ENCODE data around the gene TMED8.
A peak's percentile ranks its signal among the peaks of the same experiment; 100 is the strongest.
"Not testable (repeated sequence)": the region's sequence is repeated elsewhere in the genome, so short reads cannot be mapped to it uniquely, and the experiment has no call there.

Gene TMED8

DNA sequence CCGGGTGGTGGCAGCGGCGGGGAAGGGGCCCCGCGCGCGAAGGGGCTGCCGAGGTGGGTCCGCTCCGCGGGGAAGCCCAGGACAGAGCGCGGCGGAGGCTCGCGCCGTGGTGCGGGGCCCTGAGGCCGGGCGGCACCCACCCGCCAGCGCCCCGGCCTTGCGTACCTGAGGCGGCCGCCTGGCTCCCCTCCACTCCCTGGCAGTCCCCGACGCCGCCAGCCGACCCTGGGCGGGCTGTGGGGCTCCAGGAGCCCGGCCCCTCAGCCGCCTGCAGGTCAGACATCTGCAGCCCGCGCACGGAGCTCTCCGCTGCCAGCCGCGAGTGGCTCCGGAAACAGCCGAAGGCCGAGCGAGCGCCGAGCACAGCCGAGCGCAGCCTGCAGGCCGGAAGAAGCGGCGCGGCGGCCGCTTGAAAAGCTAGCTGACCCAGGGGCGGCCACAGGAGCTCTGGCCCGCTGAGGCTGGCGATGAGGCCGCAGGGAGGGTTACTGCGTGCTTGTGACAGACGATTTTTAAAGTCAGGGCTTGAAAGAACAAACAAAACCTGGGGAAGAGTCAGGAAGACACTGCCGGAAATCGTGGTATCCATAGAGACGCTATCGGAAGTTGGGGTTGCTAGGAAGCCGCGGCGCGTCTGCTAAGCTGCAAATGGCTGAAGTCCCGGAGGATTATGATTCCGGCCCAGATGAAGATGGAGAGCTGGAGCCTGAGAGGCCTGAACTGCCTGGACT, at the start of gene TMED8, which contains the start of gene SAMD15:
Gene TMED8 (minus strand): TSS at position 324 of the 731 bp plus-strand sequence. CDS start 41 bp downstream, at position 283.
Gene SAMD15 (plus strand): TSS at position 609 of the 731 bp plus-strand sequence. CDS start 40 bp downstream, at position 649.
- peak; percentile 71 for DNase-seq

GRCh38 chr14:77426396-77426795, 49.5 kb upstream of the TMED8 start:
- DNase-seq = no peak

DNA sequence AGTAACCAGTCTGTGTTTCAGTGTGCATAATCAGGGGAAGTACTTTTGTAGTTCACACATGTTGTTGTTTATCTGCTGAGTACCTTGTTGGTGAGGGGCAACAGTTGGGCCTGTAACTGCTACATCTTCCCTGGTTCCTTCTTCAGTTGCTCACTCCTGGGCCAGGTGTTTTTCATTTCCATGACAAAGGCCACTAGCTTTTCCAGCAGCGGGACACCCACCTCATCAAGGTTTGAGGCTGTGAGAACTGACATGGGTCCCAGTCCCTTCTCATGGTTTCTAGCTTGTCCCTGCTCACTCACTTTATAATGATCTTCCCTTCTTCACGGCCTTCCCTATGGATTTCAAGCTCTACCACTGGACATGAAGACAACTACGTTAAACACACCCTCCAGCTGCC, 48.0 kb upstream of the TMED8 start:
- DNase-seq = no peak

DNA sequence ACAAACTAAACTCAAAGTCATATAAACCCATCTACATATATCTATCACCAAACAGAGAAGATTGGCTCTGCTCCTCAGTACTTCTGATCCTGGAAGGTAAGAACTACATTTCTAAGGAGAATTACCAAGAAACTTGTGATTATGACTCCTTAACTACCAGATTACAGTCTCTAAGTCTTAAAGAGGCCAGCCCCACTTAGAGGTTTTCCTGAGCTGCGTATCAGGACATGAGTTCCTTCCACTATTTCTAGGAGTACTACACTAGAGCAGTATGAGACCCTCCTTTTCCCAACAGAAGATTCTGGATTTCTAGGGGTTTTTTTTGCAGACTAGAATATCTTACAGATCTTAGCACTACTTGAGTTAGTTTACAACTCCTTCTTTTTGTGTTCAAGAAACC, 46.5 kb upstream of the TMED8 start, which contains the start of gene NOXRED1:
Gene NOXRED1 (minus strand): TSS at position 101 of the 400 bp plus-strand sequence. CDS start 634 bp downstream, outside the sequence.
- no peak for DNase-seq

GRCh38 chr14:77421201-77421600, 44.3 kb upstream of the TMED8 start:
- DNase-seq = no peak

DNA sequence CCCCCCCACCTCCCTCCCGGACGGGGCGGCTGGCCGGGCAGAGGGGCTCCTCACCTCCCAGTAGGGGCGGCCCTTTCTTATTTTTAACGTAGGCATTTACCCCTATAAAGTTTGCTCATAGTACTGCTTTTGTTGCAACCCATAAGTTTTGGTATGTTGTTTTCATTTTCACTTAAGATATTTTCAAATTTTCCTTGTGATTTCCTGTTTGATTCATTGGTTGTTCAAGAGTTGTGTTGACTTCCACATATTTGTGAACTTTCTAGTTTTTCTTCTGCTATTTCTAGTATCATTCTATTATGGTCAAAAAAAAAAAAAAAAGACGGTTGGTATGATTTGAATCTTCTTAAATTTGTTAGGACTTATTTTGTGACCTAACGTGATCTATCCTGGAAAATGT, 39.9 kb upstream of the TMED8 start:
- no peak for DNase-seq

GRCh38 chr14:77416098-77416497, 39.2 kb upstream of the TMED8 start:
- DNase-seq = not testable (repeated sequence)

GRCh38 chr14:77415403-77416030, 38.6 kb upstream of the TMED8 start:
- DNase-seq = not testable (repeated sequence)

GRCh38 chr14:77409131-77409533, 32.2 kb upstream of the TMED8 start:
- no peak for DNase-seq

DNA sequence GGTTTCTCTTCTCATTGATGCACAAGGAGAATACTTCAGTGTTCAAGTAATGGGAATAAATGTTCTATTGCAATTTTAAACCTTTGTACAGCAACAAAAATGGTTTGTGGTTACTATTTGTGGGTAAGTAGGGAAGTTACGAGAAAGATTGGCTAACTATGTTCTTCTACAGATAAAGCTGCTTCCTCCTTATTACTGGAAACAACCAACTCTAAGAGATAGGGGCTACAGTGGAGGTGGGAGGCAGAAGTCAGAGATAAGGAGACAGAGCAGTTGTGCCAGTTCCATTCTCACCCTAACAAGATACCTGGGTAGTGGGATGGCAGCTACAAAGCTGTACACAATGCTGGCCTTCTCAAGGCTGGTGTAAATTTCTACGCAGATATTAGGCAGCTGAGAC, 30.3 kb upstream of the TMED8 start:
- DNase-seq = no peak

- DNase-seq = no peak
Observed at GRCh38 chr14:77406718-77407117, 29.8 kb upstream of the TMED8 start.

DNA sequence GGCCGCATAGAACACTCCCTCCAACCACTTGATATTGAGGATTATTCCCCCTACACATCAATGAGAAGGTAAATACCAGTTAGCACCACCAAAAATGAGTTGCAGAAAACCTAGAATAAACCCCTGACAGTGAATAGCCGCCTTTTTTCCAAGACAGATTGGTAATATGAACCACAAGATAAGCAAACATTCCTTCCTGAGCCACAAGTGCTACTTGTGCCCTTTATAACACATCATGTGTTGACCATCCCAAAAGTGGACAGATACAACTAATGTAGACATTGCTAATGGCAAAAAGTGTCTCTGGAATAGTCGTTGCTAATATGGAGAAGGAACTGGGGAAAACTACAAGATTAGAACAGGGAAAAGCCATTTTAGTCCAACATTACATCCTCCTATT, 29.2 kb upstream of the TMED8 start:
- no peak for DNase-seq

DNA sequence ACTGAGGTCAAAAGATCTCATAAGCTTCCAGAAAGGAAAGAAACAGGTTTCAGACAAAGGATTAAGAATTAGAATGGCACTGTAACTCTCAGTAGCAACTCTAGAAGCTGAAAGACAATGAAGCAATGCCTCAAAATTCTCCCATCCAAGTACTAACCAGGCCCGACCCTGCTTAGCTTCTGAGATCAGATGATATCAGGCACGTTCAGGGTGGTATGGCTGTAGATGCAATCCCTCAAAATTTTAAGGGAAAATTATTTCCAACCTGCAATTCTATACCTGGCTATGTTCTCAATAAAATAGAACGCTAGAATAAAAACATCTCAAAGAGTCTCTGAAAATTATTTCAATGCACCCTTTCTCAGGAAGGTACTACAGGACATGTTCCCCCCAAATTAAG, 26.9 kb upstream of the TMED8 start:
- no peak for DNase-seq

- no peak for DNase-seq
Observed at GRCh38 chr14:77400216-77400615, 23.3 kb upstream of the TMED8 start.

DNA sequence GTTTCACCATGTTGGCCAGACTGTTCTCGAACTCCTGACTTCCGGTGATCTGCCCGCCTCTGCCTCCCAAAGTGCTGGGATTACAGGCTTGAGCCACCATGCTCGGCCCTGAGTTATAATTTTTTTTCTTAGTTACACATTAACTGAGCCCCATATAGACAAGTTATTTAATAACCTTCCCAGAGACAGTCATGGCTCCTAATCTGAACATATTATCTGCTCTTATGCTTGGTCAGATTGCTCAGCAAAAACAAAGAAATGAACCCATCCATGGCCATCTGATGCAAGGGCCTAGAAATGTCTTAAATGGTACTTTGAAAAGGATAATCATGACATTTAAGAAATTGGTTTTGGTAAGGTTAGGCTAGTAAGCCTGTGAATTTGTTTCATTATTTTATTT, 13.3 kb upstream of the TMED8 start:
- DNase-seq = no peak

- DNase-seq = no peak
Observed at GRCh38 chr14:77378701-77379100, 1.8 kb upstream of the TMED8 start.

DNA sequence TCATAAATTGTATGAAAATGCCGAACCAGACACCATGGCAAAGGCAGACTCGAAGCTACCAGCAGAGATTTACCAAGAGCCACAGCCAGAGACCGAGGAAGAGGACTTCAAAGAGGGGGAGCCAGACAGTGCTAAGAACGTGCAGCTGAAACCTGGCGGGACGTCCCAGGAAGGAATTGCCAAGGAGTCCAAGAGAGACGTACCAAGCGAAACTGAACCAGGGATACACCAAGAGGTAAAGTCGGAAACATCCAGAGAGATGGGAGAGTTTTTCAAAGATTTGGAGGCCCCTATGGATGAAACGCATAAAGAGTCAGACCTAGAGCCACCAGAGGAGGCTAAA, 579 bp upstream of the TMED8 start:
- no peak for DNase-seq

DNA sequence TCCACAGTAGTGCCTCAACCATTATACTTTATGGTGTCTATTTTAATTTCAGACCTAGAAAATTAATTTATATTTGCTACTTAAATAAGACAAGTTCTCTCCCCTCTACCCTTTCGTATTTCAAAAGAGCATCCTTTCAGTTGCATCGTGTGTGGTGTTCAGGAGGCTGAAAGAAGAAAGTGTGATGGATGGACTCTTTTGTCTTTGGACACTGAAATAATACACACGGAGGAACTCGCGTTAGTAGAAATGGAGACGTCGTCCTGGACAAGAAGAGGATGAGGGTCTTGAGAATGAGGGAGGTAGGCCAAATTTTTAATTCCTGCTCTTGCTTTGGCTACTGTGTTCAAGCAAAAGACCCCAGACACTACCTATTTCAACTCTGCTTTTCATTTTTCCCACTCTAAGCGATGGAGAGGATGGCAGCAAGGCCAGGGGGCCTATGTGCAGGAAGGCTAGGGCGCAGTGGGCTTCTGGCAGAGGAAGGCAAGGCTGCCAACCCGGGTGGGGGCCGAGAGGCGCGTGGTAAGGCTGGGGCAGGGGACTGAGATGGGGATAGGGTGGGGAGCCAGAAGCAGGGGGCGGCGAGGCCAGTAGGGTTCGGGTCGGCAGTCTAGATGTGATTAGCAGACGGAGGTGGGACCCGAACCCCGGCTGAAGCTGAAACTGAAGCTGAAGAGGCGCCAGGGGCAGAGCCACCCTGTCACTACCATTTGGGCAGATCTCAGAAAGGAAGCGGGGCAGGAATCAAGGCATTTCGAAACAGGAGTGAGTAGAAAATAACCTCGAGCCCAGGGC, 722 bp downstream of the TMED8 start:
- DNase-seq = no peak

GRCh38 chr14:77375164-77375950, 1.5 kb downstream of the TMED8 start:
- DNase-seq = no peak

DNA sequence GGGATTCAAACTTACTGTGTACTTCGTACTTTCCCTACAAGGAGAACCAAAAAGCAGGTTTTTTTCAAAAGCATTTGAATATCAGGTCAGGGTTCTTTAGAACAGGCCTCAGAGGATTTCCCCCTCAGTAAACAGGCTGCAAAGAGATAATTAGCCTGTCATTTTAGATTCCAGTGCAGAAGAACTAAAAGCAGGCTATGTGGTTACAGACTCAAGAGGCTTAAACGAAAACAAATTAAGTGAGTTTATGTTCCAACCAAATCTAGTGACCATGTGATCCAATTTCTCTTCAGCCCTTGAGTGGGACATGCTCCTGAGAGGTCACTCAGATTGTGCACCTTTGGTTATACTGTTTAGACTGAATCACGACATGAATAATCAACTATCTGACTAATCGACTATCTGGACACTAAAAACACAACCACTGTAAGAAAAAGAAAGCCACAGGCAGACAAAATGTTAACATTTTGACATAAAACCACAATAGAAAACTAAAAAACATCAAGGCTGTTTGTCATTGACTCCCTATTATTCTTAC, 4.5 kb downstream of the TMED8 start:
- DNase-seq = no peak

DNA sequence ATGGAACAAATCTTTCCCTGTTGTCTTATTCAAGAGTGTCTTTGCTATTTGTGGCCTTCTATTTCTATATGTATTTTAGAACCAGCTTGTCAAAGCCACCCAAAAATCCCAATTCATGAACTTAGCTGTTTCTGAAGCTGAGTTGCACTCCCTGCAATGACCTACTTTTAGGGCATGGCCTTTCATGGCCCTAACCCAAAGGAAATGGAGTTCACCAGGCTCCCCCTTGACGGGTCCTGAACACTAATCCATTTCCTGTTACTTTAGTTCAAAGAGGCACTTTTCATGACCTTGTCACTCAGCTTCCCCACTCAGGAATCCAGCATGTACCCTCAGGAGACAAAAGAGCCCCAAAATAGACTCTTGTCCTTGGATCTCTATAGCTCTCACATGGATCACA, 7.6 kb downstream of the TMED8 start:
- no peak for DNase-seq

DNA sequence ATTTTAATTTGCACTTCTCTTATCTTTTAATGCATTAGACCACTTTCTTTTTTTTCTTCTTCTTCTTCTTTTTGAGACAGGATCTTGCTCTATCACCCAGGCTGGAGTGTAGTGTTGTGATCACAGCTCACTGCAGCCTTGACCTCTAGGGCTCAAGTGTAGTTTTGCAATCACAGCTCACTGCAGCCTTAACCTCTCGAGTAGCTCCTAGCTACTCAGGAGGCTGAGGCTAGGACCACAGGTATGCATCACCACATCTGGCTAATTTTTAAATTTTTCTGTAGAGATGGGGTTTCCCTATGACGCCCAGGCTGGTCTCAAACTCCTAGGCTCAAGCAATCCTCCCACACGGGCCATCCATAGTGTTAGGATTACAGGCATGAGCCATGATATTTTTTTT, 12.7 kb downstream of the TMED8 start:
- no peak for DNase-seq

DNA sequence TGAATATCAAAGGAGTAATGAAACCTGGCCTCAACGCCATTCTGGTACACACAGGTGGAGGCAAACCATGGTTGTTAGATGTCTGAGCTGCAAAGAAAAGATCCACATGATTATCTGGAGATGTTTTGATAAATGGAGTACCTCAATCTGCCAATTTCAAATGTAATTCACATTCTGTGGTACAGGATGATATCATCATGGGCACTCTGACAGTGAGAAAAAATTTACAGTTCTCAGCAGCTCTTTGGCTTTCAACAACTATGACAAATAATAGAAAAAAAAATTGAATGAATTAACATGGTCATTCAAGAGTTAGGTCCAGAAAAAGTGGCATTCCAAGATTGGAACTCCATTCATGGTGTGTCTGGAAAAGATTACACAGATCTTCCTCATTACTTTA, 17.3 kb downstream of the TMED8 start:
- no peak for DNase-seq

Data from activated CD4-positive, alpha-beta T cell treated with anti-CD3 and anti-CD28 coated beads for 1 hour (primary cell).